Measurements from ENCODE around the gene TBX19. TPM values are rescaled to one million over a fixed set of nuclear protein-coding genes. Genes with fewer than 3 reads are reported as not detected.

TBX19 gene
- total and polyA plus RNA-seq, 2 of the 4 experiments (the other 2 are of a cell fraction), result 0.18 to 0.89 TPM

- Histone ChIP-seq H3K9ac (ENCODE audit: low read depth, low read length) (no peak overlapping the region), H4K20me1 (ENCODE audit: insufficient read depth, low read length) (no peaks in the 10 kb centered on the region), H2BK5ac (ENCODE audit: low read depth, low read length, poor library complexity, severe bottlenecking) (no peak overlapping the region), H3K56ac (ENCODE audit: extremely low read depth, insufficient read depth, low read length) (no peak overlapping the region), H2AK9ac (replicated peaks; ENCODE audit: low read depth, low read length, poor library complexity) (no peak overlapping the region), H2AK5ac (ENCODE audit: low read depth, low read length) (no peak overlapping the region), H4K91ac (ENCODE audit: insufficient read depth, low read depth, low read length) (no peak overlapping the region), H3K4me2 (ENCODE audit: low read depth, low read length) (no peak overlapping the region), H3K9me3 (ENCODE audit: control insufficient read depth, insufficient read depth, low read length) (no peaks in the 10 kb centered on the region), H3K27me3 (ENCODE audit: control insufficient read depth, insufficient read depth, low read length) (no peaks in the 10 kb centered on the region), H3K9me1 (ENCODE audit: insufficient read depth, low read length) (no peaks in the 10 kb centered on the region; the same call in 1 of the 2 replicates), H3K27ac (ENCODE audit: insufficient read depth, low read length) (no peak overlapping the region), H3K4me3 (ENCODE audit: insufficient read depth, low read depth, low read length) (no peak overlapping the region), H3K23ac (ENCODE audit: low read depth, low read length) (no peak overlapping the region), H2BK15ac (ENCODE audit: low read depth, low read length) (no peak overlapping the region), H4K8ac (ENCODE audit: low read depth in 2 of 2, low read length in 2 of 2) (no peak overlapping the region), H2BK120ac (ENCODE audit: low read depth, low read length) (no peak overlapping the region), H3K79me1 (ENCODE audit: low read depth in 1 of 2, low read length in 2 of 2) (no peaks in the 10 kb centered on the region), H3K14ac (replicated peaks; ENCODE audit: low read depth, low read length) (no peak overlapping the region), H3K4ac (ENCODE audit: low read depth, low read length) (no peak overlapping the region), H2AFZ (replicated peaks; ENCODE audit: low read length, poor library complexity) (no peak overlapping the region), H4K5ac (ENCODE audit: low read depth, low read length) (no peak overlapping the region), H3K4me1 (ENCODE audit: control insufficient read depth, insufficient read depth, low read length) (peaks cover 6% of the 10 kb centered on the region), H3K18ac (ENCODE audit: low read depth, low read length) (no peak overlapping the region), H3K36me3 (ENCODE audit: control insufficient read depth, insufficient read depth, low read length) (no peaks in the 10 kb centered on the region), H2BK20ac (ENCODE audit: low read depth, low read length) (no peak overlapping the region)
- intact Hi-C loops (cut with micrococcal nuclease), result no loop called here
- CTCF ChIA-PET, result no interaction called here
- dilution Hi-C loops (cut with HindIII; ENCODE audit: low sequenced_read_pairs, unreplicated experiment), result no loop called here
- POLR2A ChIA-PET (ENCODE audit: unreplicated experiment), result no interaction called here
- 17% methylated on average over 1 of the region's 7 CpGs; no CpG with 5 or more reads in 1 of the 2 experiments for WGBS, 2 experiments (ENCODE audit: extremely low coverage in 2 of 2, insufficient read length in 1 of 2)
- ATAC-seq (ENCODE audit: low read depth) (no peak), DNase-seq (no peak)
- BruUV-seq (replicated peaks), result no TSS peak
- TF ChIP-seq FOS (IDR thresholded peaks at IDR 0.05; ENCODE audit: low read depth, low read length) (no peak), CHD1 (IDR thresholded peaks at IDR 0.05; ENCODE audit: low read depth, low read length) (no peak), NFE2L2 (IDR thresholded peaks at IDR 0.05; ENCODE audit: low read depth, low read length) (no peak), SMC3 (IDR thresholded peaks at IDR 0.05; ENCODE audit: low read depth, low read length) (no peak), POLR2A (IDR thresholded peaks at IDR 0.05; ENCODE audit: low read depth, low read length) (no peak), MAFK (IDR thresholded peaks at IDR 0.05; ENCODE audit: low read depth, low read length) (no peak), CEBPB (IDR thresholded peaks at IDR 0.05; ENCODE audit: low read depth, low read length) (no peak), BHLHE40 (IDR thresholded peaks at IDR 0.05; ENCODE audit: low read depth, low read length) (no peak), USF2 (IDR thresholded peaks at IDR 0.05; ENCODE audit: low read depth, low read length) (no peak), RCOR1 (IDR thresholded peaks at IDR 0.05; ENCODE audit: insufficient replicate concordance, low read length) (no peak), RFX5 (IDR thresholded peaks at IDR 0.05; ENCODE audit: low read depth, low read length) (no peak), MAZ (IDR thresholded peaks at IDR 0.05; ENCODE audit: borderline replicate concordance, low read depth, low read length) (no peak), RAD21 (IDR thresholded peaks at IDR 0.05; ENCODE audit: low read length) (no peak), MXI1 (IDR thresholded peaks at IDR 0.05; ENCODE audit: borderline replicate concordance, low read depth, low read length) (no peak)
- TF ChIP-seq, protein P1, sequence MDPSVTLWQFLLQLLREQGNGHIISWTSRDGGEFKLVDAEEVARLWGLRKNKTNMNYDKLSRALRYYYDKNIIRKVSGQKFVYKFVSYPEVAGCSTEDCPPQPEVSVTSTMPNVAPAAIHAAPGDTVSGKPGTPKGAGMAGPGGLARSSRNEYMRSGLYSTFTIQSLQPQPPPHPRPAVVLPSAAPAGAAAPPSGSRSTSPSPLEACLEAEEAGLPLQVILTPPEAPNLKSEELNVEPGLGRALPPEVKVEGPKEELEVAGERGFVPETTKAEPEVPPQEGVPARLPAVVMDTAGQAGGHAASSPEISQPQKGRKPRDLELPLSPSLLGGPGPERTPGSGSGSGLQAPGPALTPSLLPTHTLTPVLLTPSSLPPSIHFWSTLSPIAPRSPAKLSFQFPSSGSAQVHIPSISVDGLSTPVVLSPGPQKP (IDR thresholded peaks at IDR 0.05; ENCODE audit: borderline replicate concordance, low read depth, low read length), result no peak
- TF ChIP-seq, protein P2, sequence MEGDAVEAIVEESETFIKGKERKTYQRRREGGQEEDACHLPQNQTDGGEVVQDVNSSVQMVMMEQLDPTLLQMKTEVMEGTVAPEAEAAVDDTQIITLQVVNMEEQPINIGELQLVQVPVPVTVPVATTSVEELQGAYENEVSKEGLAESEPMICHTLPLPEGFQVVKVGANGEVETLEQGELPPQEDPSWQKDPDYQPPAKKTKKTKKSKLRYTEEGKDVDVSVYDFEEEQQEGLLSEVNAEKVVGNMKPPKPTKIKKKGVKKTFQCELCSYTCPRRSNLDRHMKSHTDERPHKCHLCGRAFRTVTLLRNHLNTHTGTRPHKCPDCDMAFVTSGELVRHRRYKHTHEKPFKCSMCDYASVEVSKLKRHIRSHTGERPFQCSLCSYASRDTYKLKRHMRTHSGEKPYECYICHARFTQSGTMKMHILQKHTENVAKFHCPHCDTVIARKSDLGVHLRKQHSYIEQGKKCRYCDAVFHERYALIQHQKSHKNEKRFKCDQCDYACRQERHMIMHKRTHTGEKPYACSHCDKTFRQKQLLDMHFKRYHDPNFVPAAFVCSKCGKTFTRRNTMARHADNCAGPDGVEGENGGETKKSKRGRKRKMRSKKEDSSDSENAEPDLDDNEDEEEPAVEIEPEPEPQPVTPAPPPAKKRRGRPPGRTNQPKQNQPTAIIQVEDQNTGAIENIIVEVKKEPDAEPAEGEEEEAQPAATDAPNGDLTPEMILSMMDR (conservative IDR thresholded peaks at IDR 0.05; ENCODE audit: low read depth, low read length), result no peak
- in situ Hi-C loops (cut with MboI; ENCODE audit: low sequenced_read_pairs), result no loop called here
Measured at GRCh38 chr1:168297019-168297730, 16.5 kb downstream of the TBX19 start.
